ENCODE measurements around the gene GLB1L2. TPM values are rescaled to one million over a fixed set of nuclear protein-coding genes. Genes with fewer than 3 reads are reported as not detected.

Gene GLB1L2
- total RNA-seq, 2 donors from 2014 or later: 2.5 to 4.1 TPM

DNA sequence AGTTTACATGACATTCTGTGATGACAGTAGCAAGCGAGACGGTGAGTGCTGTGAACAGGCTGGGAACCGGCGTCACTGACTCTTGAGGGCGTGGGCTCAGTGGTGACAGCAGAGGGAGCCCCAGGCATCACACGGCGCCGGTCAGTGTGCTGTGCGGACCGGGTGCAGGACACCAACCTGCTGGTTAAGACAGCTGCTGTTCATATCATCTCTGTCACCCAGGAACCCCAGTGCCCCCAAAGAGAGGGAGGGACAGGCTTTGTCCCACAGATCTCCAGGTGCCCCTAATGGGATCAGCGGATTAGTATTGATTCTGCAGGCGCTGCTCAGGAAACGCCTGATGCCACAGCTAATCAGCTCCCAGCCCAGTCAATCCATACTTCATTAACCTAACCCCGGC lies 61.9 kb downstream of the GLB1L2 start:
- Histone ChIP-seq H3K4me3 (no peak overlapping the region), H3K36me3 (no peaks in the 10 kb centered on the region), H3K27ac (no peak overlapping the region), H3K4me1 (ENCODE audit: control insufficient read depth in 1 of 2, low read depth in 2 of 2) (peaks cover 0 to 12% of the 10 kb centered on the region in 2 donors), H3K9me3 (no peaks in the 10 kb centered on the region), H3K27me3 (replicated peaks; ENCODE audit: insufficient read depth) (no peaks in the 10 kb centered on the region)
- DNase-seq (ENCODE audit: low spot score): no peak
- TF ChIP-seq, protein P1, sequence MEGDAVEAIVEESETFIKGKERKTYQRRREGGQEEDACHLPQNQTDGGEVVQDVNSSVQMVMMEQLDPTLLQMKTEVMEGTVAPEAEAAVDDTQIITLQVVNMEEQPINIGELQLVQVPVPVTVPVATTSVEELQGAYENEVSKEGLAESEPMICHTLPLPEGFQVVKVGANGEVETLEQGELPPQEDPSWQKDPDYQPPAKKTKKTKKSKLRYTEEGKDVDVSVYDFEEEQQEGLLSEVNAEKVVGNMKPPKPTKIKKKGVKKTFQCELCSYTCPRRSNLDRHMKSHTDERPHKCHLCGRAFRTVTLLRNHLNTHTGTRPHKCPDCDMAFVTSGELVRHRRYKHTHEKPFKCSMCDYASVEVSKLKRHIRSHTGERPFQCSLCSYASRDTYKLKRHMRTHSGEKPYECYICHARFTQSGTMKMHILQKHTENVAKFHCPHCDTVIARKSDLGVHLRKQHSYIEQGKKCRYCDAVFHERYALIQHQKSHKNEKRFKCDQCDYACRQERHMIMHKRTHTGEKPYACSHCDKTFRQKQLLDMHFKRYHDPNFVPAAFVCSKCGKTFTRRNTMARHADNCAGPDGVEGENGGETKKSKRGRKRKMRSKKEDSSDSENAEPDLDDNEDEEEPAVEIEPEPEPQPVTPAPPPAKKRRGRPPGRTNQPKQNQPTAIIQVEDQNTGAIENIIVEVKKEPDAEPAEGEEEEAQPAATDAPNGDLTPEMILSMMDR (IDR thresholded peaks at IDR 0.05): no peak
- no peak for ATAC-seq (ENCODE audit: insufficient number of reproducible peaks, low FRiP score, low read depth)

DNA sequence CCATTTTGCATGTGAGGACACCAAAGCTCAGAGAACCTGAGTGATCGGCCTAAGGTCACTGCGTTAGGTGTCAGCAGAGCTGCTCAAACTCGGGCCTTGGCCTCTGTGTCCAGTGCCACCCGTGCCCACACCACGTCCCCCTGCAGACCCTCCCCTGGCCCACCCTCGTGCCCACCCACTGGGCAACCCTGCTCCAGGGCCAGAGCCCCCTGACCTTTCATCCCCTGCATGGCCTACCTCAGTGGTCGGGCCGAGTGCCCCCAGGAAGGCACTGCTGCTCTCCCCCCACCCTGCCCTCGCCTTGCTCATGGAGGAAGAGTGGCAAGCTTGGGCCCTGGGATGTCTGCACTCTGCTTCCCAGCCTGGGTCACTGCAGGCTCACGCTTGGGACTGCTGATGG lies 62.5 kb downstream of the GLB1L2 start:
- TF ChIP-seq, protein P1 (IDR thresholded peaks at IDR 0.05): no peak
- ATAC-seq (ENCODE audit: insufficient number of reproducible peaks, low FRiP score, low read depth): no peak
- H3K27ac ChIP-seq: no peak overlapping the region
- H3K27me3 ChIP-seq (replicated peaks; ENCODE audit: insufficient read depth): no peaks in the 10 kb centered on the region
- DNase-seq (ENCODE audit: low spot score): no peak
- H3K4me1 ChIP-seq (ENCODE audit: control insufficient read depth in 1 of 2, low read depth in 2 of 2): peaks cover 0 to 12% of the 10 kb centered on the region in 2 donors
- H3K36me3 ChIP-seq: no peaks in the 10 kb centered on the region
- H3K4me3 ChIP-seq: no peak overlapping the region
- no peaks in the 10 kb centered on the region for H3K9me3 ChIP-seq

DNA sequence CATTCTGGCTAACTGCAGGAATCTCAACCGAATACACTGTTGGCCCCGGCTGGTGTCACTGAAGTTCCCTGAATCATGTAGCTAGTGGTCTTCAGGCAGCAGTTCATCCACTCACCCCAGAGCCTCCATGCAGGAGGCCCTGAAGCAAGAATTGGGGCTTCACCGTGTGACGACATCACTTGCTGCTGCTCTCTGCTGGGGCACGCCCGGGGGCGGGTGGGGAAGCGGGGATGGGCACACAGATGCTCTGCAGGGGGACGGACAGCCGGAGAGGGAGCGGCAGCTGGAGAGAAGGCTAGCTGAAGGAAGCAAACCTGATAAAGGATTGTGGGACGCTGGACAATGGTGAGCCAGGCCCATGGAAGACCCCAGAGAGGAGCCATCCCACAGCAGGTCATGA lies 63.2 kb downstream of the GLB1L2 start:
- H3K36me3 ChIP-seq: no peaks in the 10 kb centered on the region
- H3K27me3 ChIP-seq (replicated peaks; ENCODE audit: insufficient read depth): no peaks in the 10 kb centered on the region
- TF ChIP-seq, protein P1 (IDR thresholded peaks at IDR 0.05): no peak
- peaks cover 0 to 12% of the 10 kb centered on the region in 2 donors for H3K4me1 ChIP-seq (ENCODE audit: control insufficient read depth in 1 of 2, low read depth in 2 of 2)
- H3K9me3 ChIP-seq: no peaks in the 10 kb centered on the region
- H3K4me3 ChIP-seq: no peak overlapping the region
- ATAC-seq (ENCODE audit: insufficient number of reproducible peaks, low FRiP score, low read depth) (no peak), DNase-seq (ENCODE audit: low spot score) (no peak)
- no peak overlapping the region for H3K27ac ChIP-seq

DNA sequence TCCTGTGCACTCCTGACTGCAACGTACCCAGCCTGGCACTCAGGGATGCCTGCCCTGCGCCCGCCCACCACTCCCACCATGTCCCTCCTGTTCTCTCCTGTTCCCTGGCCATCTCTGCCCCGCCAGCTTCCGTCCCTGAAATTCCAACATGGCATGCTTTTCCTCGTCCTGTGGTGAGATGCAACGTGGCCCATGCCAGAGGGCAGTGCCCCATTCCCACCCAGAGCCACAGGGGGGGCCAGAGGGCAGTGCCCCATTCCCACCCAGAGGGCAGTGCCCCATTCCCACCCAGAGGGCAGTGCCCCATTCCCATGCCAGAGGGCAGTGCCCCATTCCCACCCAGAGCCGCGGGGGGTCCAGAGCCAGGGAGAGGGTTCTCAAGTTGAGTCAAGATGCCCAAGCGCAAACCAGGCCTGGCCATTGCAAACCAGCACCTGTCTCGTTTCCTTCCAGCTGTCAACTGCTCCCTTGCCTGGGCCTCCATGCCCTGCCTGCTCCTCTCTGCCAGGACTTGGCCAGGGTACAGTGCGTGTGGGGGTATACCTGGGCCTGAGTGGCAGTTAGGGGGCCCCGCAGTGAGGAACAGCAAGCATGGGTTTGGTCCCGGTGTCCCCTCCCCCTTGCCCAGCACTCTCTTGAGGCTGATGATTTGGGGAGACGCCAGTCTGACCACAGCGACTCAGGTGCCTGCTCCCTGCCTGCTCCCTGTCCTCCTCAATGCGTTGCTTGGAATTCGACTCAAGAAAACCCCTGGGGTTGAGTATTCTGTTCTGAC lies 65.7 kb downstream of the GLB1L2 start:
- TF ChIP-seq, protein P1 (IDR thresholded peaks at IDR 0.05): no peak
- peaks cover 3% of the 10 kb centered on the region for H3K27me3 ChIP-seq (replicated peaks; ENCODE audit: insufficient read depth)
- ATAC-seq (ENCODE audit: insufficient number of reproducible peaks, low FRiP score, low read depth) (no peak), DNase-seq (ENCODE audit: low spot score) (no peak)
- H3K36me3 ChIP-seq: no peaks in the 10 kb centered on the region
- no peak overlapping the region for H3K27ac ChIP-seq
- H3K4me3 ChIP-seq: no peak overlapping the region
- peaks cover 0 to 12% of the 10 kb centered on the region in 2 donors for H3K4me1 ChIP-seq (ENCODE audit: control insufficient read depth in 1 of 2, low read depth in 2 of 2)
- H3K9me3 ChIP-seq: no peaks in the 10 kb centered on the region

DNA sequence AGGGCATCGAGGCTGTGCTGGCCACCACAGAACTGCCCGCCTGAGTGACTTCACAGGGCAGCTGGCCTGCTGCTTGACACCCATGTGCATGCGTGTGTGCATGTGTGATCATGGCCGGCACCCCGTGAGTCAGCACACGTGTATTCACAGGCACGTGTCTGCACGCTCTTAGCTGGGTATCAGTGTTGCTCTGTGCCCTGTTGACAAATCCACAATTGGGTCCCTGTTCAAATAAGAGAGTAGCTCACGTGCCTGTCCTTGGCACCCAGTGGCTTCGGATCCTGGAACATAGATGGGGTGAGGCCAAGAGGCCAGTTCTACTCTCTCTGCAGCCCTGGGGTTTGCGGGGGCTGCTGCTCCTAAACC lies 66.3 kb downstream of the GLB1L2 start:
- H3K4me3 ChIP-seq: no peak overlapping the region
- H3K36me3 ChIP-seq: no peaks in the 10 kb centered on the region
- H3K27ac ChIP-seq: no peak overlapping the region
- DNase-seq (ENCODE audit: low spot score) (no peak), ATAC-seq (ENCODE audit: insufficient number of reproducible peaks, low FRiP score, low read depth) (no peak)
- peaks cover 0 to 12% of the 10 kb centered on the region in 2 donors for H3K4me1 ChIP-seq (ENCODE audit: control insufficient read depth in 1 of 2, low read depth in 2 of 2)
- no peaks in the 10 kb centered on the region for H3K9me3 ChIP-seq
- H3K27me3 ChIP-seq (replicated peaks; ENCODE audit: insufficient read depth): peaks cover 3% of the 10 kb centered on the region
- TF ChIP-seq, protein P1 (IDR thresholded peaks at IDR 0.05): no peak
